ENCODE results near the gene CLIC5. TPM values are rescaled to one million over a fixed set of nuclear protein-coding genes. Genes with fewer than 3 reads are reported as not detected.

CLIC5 gene
- total and polyA plus RNA-seq, 5 experiments from 2014 or later: 0.06 to 2.3 (median 0.42) TPM

GRCh38 chr6:45903959-45904358 is 111.7 kb downstream of the CLIC5 start:
- DNase-seq (no peak), ATAC-seq (no peak)
- H3K27me3 Mint-ChIP-seq: no peaks in the 10 kb centered on the region
- H3K9me3 Mint-ChIP-seq: peaks cover 0 to 9% (median 0%) of the 10 kb centered on the region in 9 donors
- peaks cover 0 to 2% (median 0%) of the 10 kb centered on the region in 3 donors for H3K36me3 Mint-ChIP-seq
- no peaks in the 10 kb centered on the region for H3K4me1 Mint-ChIP-seq
- POLR2A ChIA-PET: no interaction called here
- no peak overlapping the region for H3K27ac Mint-ChIP-seq
- no peak overlapping the region for H3K4me3 Mint-ChIP-seq

- Mint-ChIP-seq H3K27ac (no peak overlapping the region), H3K9me3 (peaks cover 0 to 9% (median 0%) of the 10 kb centered on the region in 9 donors), H3K4me3 (no peak overlapping the region), H3K27me3 (no peaks in the 10 kb centered on the region), H3K36me3 (peaks cover 0 to 2% (median 0%) of the 10 kb centered on the region in 3 donors), H3K4me1 (no peaks in the 10 kb centered on the region)
- ATAC-seq: no peak
- POLR2A ChIA-PET: no interaction called here
- no peak for DNase-seq
Measured at GRCh38 chr6:45902984-45903383, 112.7 kb downstream of the CLIC5 start.

GRCh38 chr6:45901767-45902650 is 113.7 kb downstream of the CLIC5 start:
- POLR2A ChIA-PET: no interaction called here
- peak overlapping the region in 1 of 10 donors; percentile 31 for H3K27ac Mint-ChIP-seq
- H3K9me3 Mint-ChIP-seq: peaks cover 0 to 3% (median 0%) of the 10 kb centered on the region in 9 donors
- peaks cover 0 to 2% (median 0%) of the 10 kb centered on the region in 3 donors for H3K36me3 Mint-ChIP-seq
- no peak overlapping the region for H3K4me3 Mint-ChIP-seq
- ATAC-seq (no peak), DNase-seq (no peak)
- no peaks in the 10 kb centered on the region for H3K4me1 Mint-ChIP-seq
- H3K27me3 Mint-ChIP-seq: no peaks in the 10 kb centered on the region

GRCh38 chr6:45900808-45901752 is 114.6 kb downstream of the CLIC5 start:
- ATAC-seq (no peak), DNase-seq (no peak)
- Mint-ChIP-seq H3K9me3 (no peaks in the 10 kb centered on the region), H3K36me3 (peaks cover 0 to 2% (median 0%) of the 10 kb centered on the region in 3 donors), H3K27me3 (no peaks in the 10 kb centered on the region), H3K27ac (no peak overlapping the region), H3K4me1 (no peaks in the 10 kb centered on the region), H3K4me3 (no peak overlapping the region)
- POLR2A ChIA-PET: no interaction called here

- Mint-ChIP-seq H3K9me3 (no peaks in the 10 kb centered on the region), H3K36me3 (peaks cover 0 to 2% (median 0%) of the 10 kb centered on the region in 3 donors), H3K4me3 (no peak overlapping the region), H3K27ac (no peak overlapping the region), H3K4me1 (no peaks in the 10 kb centered on the region), H3K27me3 (no peaks in the 10 kb centered on the region)
- POLR2A ChIA-PET: no interaction called here
- DNase-seq (no peak), ATAC-seq (no peak)
Measured at GRCh38 chr6:45899683-45899946, 116.0 kb downstream of the CLIC5 start.

- Mint-ChIP-seq H3K4me1 (no peaks in the 10 kb centered on the region), H3K9me3 (no peaks in the 10 kb centered on the region), H3K36me3 (peaks cover 0 to 2% (median 0%) of the 10 kb centered on the region in 3 donors), H3K4me3 (no peak overlapping the region), H3K27ac (no peak overlapping the region), H3K27me3 (no peaks in the 10 kb centered on the region)
- DNase-seq (no peak), ATAC-seq (no peak)
- POLR2A ChIA-PET: no interaction called here
Measured at GRCh38 chr6:45898941-45899682, 116.5 kb downstream of the CLIC5 start.

GRCh38 chr6:45896783-45897441 is 118.7 kb downstream of the CLIC5 start:
- DNase-seq (no peak), ATAC-seq (no peak)
- Mint-ChIP-seq H3K4me3 (no peak overlapping the region), H3K27ac (no peak overlapping the region), H3K9me3 (no peaks in the 10 kb centered on the region), H3K4me1 (no peaks in the 10 kb centered on the region), H3K36me3 (no peaks in the 10 kb centered on the region), H3K27me3 (no peaks in the 10 kb centered on the region)
- POLR2A ChIA-PET: no interaction called here

- Mint-ChIP-seq H3K27me3 (peaks cover 0 to 1% (median 0%) of the 10 kb centered on the region in 5 donors), H3K27ac (no peak overlapping the region), H3K9me3 (no peaks in the 10 kb centered on the region), H3K36me3 (no peaks in the 10 kb centered on the region), H3K4me1 (no peaks in the 10 kb centered on the region), H3K4me3 (no peak overlapping the region)
- POLR2A ChIA-PET: no interaction called here
- DNase-seq (no peak), ATAC-seq (no peak)
Measured at GRCh38 chr6:45895569-45895968, 120.1 kb downstream of the CLIC5 start.

GRCh38 chr6:45892696-45893245 is 122.9 kb downstream of the CLIC5 start:
- Mint-ChIP-seq H3K36me3 (no peaks in the 10 kb centered on the region), H3K27me3 (peaks cover under 1 to 4% (median 1%) of the 10 kb centered on the region in 5 donors), H3K27ac (no peak overlapping the region), H3K9me3 (no peaks in the 10 kb centered on the region), H3K4me1 (no peaks in the 10 kb centered on the region), H3K4me3 (no peak overlapping the region)
- DNase-seq (no peak), ATAC-seq (no peak)
- POLR2A ChIA-PET: no interaction called here

GRCh38 chr6:45892196-45892595 is 123.5 kb downstream of the CLIC5 start:
- H3K27ac Mint-ChIP-seq: no peak overlapping the region
- no peaks in the 10 kb centered on the region for H3K9me3 Mint-ChIP-seq
- no peaks in the 10 kb centered on the region for H3K4me1 Mint-ChIP-seq
- peaks cover 1 to 10% (median 3%) of the 10 kb centered on the region in 5 donors for H3K27me3 Mint-ChIP-seq
- DNase-seq (no peak), ATAC-seq (no peak)
- H3K36me3 Mint-ChIP-seq: no peaks in the 10 kb centered on the region
- POLR2A ChIA-PET: no interaction called here
- H3K4me3 Mint-ChIP-seq: no peak overlapping the region

GRCh38 chr6:45886776-45887175 is 128.9 kb downstream of the CLIC5 start:
- Mint-ChIP-seq H3K27ac (no peak overlapping the region), H3K27me3 (peaks cover 1 to 22% (median 6%) of the 10 kb centered on the region in 5 donors), H3K4me3 (no peak overlapping the region)

GRCh38 chr6:45884336-45884735 is 131.3 kb downstream of the CLIC5 start:
- ATAC-seq (no peak), DNase-seq (no peak)
- Mint-ChIP-seq H3K9me3 (no peaks in the 10 kb centered on the region), H3K27me3 (peaks cover 0 to 22% (median 7%) of the 10 kb centered on the region in 5 donors), H3K27ac (no peak overlapping the region), H3K4me1 (no peaks in the 10 kb centered on the region), H3K4me3 (no peak overlapping the region), H3K36me3 (no peaks in the 10 kb centered on the region)
- POLR2A ChIA-PET: no interaction called here

More at GRCh38 chr6:45886776-45887175, 128.9 kb downstream of the CLIC5 start:
- Mint-ChIP-seq H3K9me3 (no peaks in the 10 kb centered on the region), H3K36me3 (no peaks in the 10 kb centered on the region), H3K4me1 (no peaks in the 10 kb centered on the region)
- ATAC-seq (no peak), DNase-seq (no peak)
- POLR2A ChIA-PET: no interaction called here

All from naive thymus-derived CD8-positive, alpha-beta T cell (primary cell).